HepG2 (cell line): ENCODE data around the gene SDCCAG8. TPM values are rescaled to one million over a fixed set of nuclear protein-coding genes. Genes with fewer than 3 reads are reported as not detected.
"Not testable (repeated sequence)": the region's sequence is repeated elsewhere in the genome, so short reads cannot be mapped to it uniquely, and the experiment has no call there.

Experiments
- ATAC-seq: fragments of 200-7000 bp; cut with Tn5 transposase; 3 replicates; pipeline ENCODE4 v1.9.1; 2020; ENCODE audit warnings: mild to moderate bottlenecking, moderate library complexity
- BruUV-seq: library from RNA; stranded (reverse); fragments of 400-500 nt; replicated peaks from 2 replicates; lab custom pipeline; 2021; lab: Mats Ljungman, UMichigan
- CTCF ChIA-PET: fragments of 300-600 bp; formaldehyde crosslinking; extraction: SDS; loops from one replicate; lab custom pipeline; 2021; ENCODE audit warnings: low total read pairs, inconsistent platforms, low intra/inter-chr PET ratio; lab: Yijun Ruan, JAX
- POLR2A ChIA-PET: fragments of 350-600 bp; sonication (Branson Sonifier 250); formaldehyde crosslinking; loops from one replicate; lab custom pipeline; 2020; ENCODE audit warnings: antibody characterized with exemption, inconsistent platforms; lab: Yijun Ruan, JAX
- DNase-seq: peaks from one replicate; pipeline ENCODE4 v3.0.0-alpha.2; 2015; ENCODE audit warnings: low spot score
- FAIRE-seq: peaks from 3 replicates; lab custom pipeline; 2011; peaks lifted over from hg19 to GRCh38; lab: Jason Lieb, UNC
- H2AFZ ChIP-seq: one replicate; pipeline ENCODE4 v1.6.1; 2011; ENCODE audit warnings: low read length, inconsistent platforms
- H3K27ac ChIP-seq: fragments of 300-600 bp; 3 replicates; pipeline ENCODE4 v1.8.0; 2011; ENCODE audit warnings: mixed run types, mild to moderate bottlenecking, mixed read lengths, low read length, inconsistent platforms; ENCODE audit not compliant: insufficient read depth; ENCODE audit errors: extremely low read length
- H3K27me3 ChIP-seq, 2 experiments: fragments of 200-600 bp in 1 of 2; 2 replicates in 1 of 2; 3 replicates in 1 of 2; pipeline versions ENCODE4 v1.6.0 to v1.8.0; 2011; ENCODE audit warnings: low read length in 2 of 2, mild to moderate bottlenecking in 2 of 2, moderate library complexity in 2 of 2, inconsistent platforms in 1 of 2; ENCODE audit not compliant: insufficient read depth in 2 of 2, control insufficient read depth in 1 of 2
- H3K36me3 ChIP-seq, 2 experiments: fragments of 200-600 bp in 1 of 2; replicated peaks in 1 of 2; 2 replicates in 1 of 2; 3 replicates in 1 of 2; pipeline versions ENCODE4 v1.5.1 to v1.8.0; 2011; ENCODE audit warnings: low read length in 2 of 2, inconsistent platforms in 1 of 2; ENCODE audit not compliant: insufficient read depth in 2 of 2, control insufficient read depth in 1 of 2
- H3K4me1 ChIP-seq: 2 replicates; pipeline ENCODE4 v1.5.1; 2012; ENCODE audit warnings: low read length, inconsistent platforms; ENCODE audit not compliant: insufficient read depth
- H3K4me2 ChIP-seq: 2 replicates; pipeline ENCODE4 v1.6.0; 2011; ENCODE audit warnings: low read depth, low read length, inconsistent platforms
- H3K4me3 ChIP-seq, 3 experiments: fragments of 200-600 bp in 1 of 3; sonication (generic), shearing (Covaris generic) in 1 of 3; replicated peaks in 1 of 3; 2 replicates each; pipeline ENCODE4 v1.5.1; 2011 to 2016; ENCODE audit warnings: low read length in 3 of 3, inconsistent platforms in 2 of 3, low read depth in 2 of 3, mild to moderate bottlenecking in 2 of 3, control low read depth in 1 of 3, mixed read lengths in 1 of 3; ENCODE audit not compliant: insufficient read depth in 1 of 3
- H3K79me2 ChIP-seq: one replicate; pipeline ENCODE4 v1.6.1; 2011; ENCODE audit warnings: low read length, inconsistent platforms; ENCODE audit not compliant: insufficient read depth
- H3K9ac ChIP-seq: 2 replicates; pipeline ENCODE4 v1.6.0; 2011; ENCODE audit warnings: mild to moderate bottlenecking, low read depth, low read length, inconsistent platforms; ENCODE audit not compliant: insufficient read depth
- H3K9me3 ChIP-seq: 2 replicates; pipeline ENCODE4 v1.5.1; 2012; ENCODE audit warnings: mild to moderate bottlenecking, low read length
- H4K20me1 ChIP-seq: 2 replicates; pipeline ENCODE4 v1.6.0; 2011; ENCODE audit warnings: inconsistent platforms, mild to moderate bottlenecking, low read length, moderate library complexity; ENCODE audit not compliant: insufficient read depth
- ATF7 ChIP-seq, 2 experiments: fragments of 450-650 bp in 1 of 2; sonication (generic) in 1 of 2; formaldehyde crosslinking in 1 of 2; IDR thresholded peaks; 2 replicates each; pipeline versions ENCODE4 v1.4.0 to v1.6.1; 2016 to 2020; ENCODE audit warnings: antibody characterized with exemption in 1 of 2, mild to moderate bottlenecking in 1 of 2, missing genetic modification reagents in 1 of 2
- CEBPB ChIP-seq: IDR thresholded peaks from 2 replicates; pipeline ENCODE4 v1.6.1; 2011; ENCODE audit warnings: low read depth, low read length, improper control_type of control experiment, borderline replicate concordance
- SNAPC4 ChIP-seq: sonication (generic); formaldehyde crosslinking; IDR thresholded peaks from 2 replicates; pipeline ENCODE4 v1.4.0; 2020; ENCODE audit warnings: mild to moderate bottlenecking, missing genetic modification reagents
- WGBS: methylation state at CpG from one replicate; pipeline ENCODE4 v1.1.6; 2017; ENCODE audit warnings: low lambda C conversion rate; 5-methylcytosine and 5-hydroxymethylcytosine counted together
- in situ Hi-C: cut with HindIII; loops from 2 replicates; pipeline ENCODE4 v1.10.0; 2017; ENCODE audit warnings: low pct_unique_long_range_greater_than_20kb; ENCODE audit not compliant: extremely low pct_ligation_motif_present
- intact Hi-C: fragments of 100-400 bp; cut with micrococcal nuclease; formaldehyde crosslinking; loops from one replicate; pipeline ENCODE4 v1.10.0; 2022; ENCODE audit not compliant: unreplicated experiment
- polyA plus RNA-seq, 8 experiments: library from polyadenylated mRNA; depleted of rRNA in 3 of 8; stranded (reverse) in 7 of 8; unstranded in 1 of 8; fragments of >200 nt; fragmentation: Illumina TruSeq in 4 of 8; extraction: Trizol in 4 of 8; gene quantifications; 2 replicates each; pipeline versions ENCODE4 v1.2.1 to v1.2.3, GENCODE V29; 2011 to 2016; ENCODE audit warnings: low read depth in 4 of 8, missing spikeins in 1 of 8, mixed read lengths in 1 of 8; ENCODE audit not compliant: insufficient read depth in 1 of 8
- total RNA-seq, 5 experiments: library from RNA; depleted of rRNA; stranded (reverse); fragments of >200 nt; fragmentation: Illumina TruSeq; extraction: Trizol; gene quantifications; 2 replicates each; pipeline ENCODE4 v1.2.3, GENCODE V29; 2016; ENCODE audit warnings: low read depth in 1 of 5
- TF ChIP-seq, protein P1 (sequence below), 2 experiments: fragments of 450-650 bp in 1 of 2; sonication (generic) in 1 of 2; formaldehyde crosslinking; IDR thresholded peaks; 2 replicates each; pipeline versions ENCODE4 v1.5.0 to v1.8.0; 2020 to 2022; ENCODE audit warnings: mild to moderate bottlenecking in 1 of 2, missing genetic modification reagents in 1 of 2

The SDCCAG8 gene
- total and polyA plus RNA-seq, 2 of the 13 experiments (the other 11 are each of a cell fraction or from before 2014, with no cell fraction given), result 9.5 to 13.4 TPM

DNA sequence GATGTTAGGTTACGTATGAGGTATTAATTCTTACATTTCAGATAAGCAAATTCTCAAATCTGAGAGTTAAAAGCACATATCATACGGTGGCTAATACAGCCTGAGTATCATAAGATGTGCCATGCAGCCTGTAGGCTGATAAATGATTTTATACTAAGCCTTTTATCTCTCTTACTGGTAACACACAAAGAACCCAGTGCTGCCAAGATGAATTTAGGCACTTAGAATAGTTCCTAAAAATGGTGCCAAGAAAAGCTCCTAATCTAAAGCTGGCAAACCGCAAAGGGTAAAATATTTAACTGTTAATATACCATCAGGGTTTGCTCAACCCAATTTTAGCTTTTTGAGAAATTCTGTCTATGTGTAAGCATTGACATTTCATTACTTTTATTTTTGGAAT lies 43.9 kb upstream of the SDCCAG8 start:
- H3K9ac ChIP-seq, H3K4me3 ChIP-seq, H3K9me3 ChIP-seq, H3K4me1 ChIP-seq, FAIRE-seq, H2AFZ ChIP-seq, ATAC-seq, H3K4me2 ChIP-seq, DNase-seq, H3K27ac ChIP-seq, intact Hi-C loops, H4K20me1 ChIP-seq, H3K79me2 ChIP-seq, in situ Hi-C loops, CTCF ChIA-PET, H3K27me3 ChIP-seq, H3K36me3 ChIP-seq, POLR2A ChIA-PET, BruUV-seq: not testable (repeated sequence)
- 100% methylated on average over 3 of the region's 3 CpGs for WGBS

GRCh38 chr1:243213045-243213787 lies 42.6 kb upstream of the SDCCAG8 start:
- no TSS peak for BruUV-seq
- 96% methylated on average over 4 of the region's 4 CpGs for WGBS
- H3K27ac ChIP-seq, result no peak overlapping the region
- no peaks in the 10 kb centered on the region for H3K9me3 ChIP-seq
- ChIA-PET CTCF (no interaction called here), POLR2A (no interaction called here)
- no peak overlapping the region for H3K4me3 ChIP-seq
- FAIRE-seq, result no peak
- in situ Hi-C loops (no loop called here), intact Hi-C loops (no loop called here)
- H2AFZ ChIP-seq, result no peak overlapping the region
- ATAC-seq, result no peak
- H3K4me2 ChIP-seq, result no peak overlapping the region
- peaks cover 0 to 3% of the 10 kb centered on the region in 2 experiments; a peak in 2 of 5 replicates for H3K36me3 ChIP-seq
- no peak for DNase-seq
- H3K79me2 ChIP-seq, result no peaks in the 10 kb centered on the region
- H3K4me1 ChIP-seq, result no peaks in the 10 kb centered on the region
- H3K27me3 ChIP-seq, result no peaks in the 10 kb centered on the region
- TF ChIP-seq, protein P1, sequence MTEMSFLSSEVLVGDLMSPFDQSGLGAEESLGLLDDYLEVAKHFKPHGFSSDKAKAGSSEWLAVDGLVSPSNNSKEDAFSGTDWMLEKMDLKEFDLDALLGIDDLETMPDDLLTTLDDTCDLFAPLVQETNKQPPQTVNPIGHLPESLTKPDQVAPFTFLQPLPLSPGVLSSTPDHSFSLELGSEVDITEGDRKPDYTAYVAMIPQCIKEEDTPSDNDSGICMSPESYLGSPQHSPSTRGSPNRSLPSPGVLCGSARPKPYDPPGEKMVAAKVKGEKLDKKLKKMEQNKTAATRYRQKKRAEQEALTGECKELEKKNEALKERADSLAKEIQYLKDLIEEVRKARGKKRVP (CRISPR knock-in tag; IDR thresholded peaks at IDR 0.05), result peak in 1 of 2 experiments; percentile 64; a peak in 2 of 4 replicates
- TF ChIP-seq ATF7 (IDR thresholded peaks at IDR 0.05) (peak; percentile 45; the same call in 1 of the 2 replicates), ATF7 (CRISPR knock-in tag; IDR thresholded peaks at IDR 0.05) (no peak), CEBPB (peak; percentile 69), SNAPC4 (CRISPR knock-in tag) (no peak)
- H3K9ac ChIP-seq, result no peak overlapping the region
- H4K20me1 ChIP-seq, result no peaks in the 10 kb centered on the region
